Measurements from ENCODE around the gene C21orf58. TPM values are rescaled to one million over a fixed set of nuclear protein-coding genes. Genes with fewer than 3 reads are reported as not detected.
A peak's percentile ranks its signal among the peaks of the same experiment; 100 is the strongest.

The C21orf58 gene
- total RNA-seq, 3 donors from 2014 or later (not counting 1 experiment from before 2014, with no cell fraction given) = 4.0 to 8.9 (median 5.2) TPM

GRCh38 chr21:46255758-46256337 is 67.8 kb downstream of the C21orf58 start:
- peaks cover 26% of the 10 kb centered on the region for H3K4me1 ChIP-seq (ENCODE audit: control insufficient read depth, insufficient read depth, low read length)
- H3K27ac ChIP-seq (ENCODE audit: low read length) = no peak overlapping the region
- no peaks in the 10 kb centered on the region for H3K9me3 ChIP-seq (ENCODE audit: control insufficient read depth, insufficient read depth, low read length)
- Mint-ChIP-seq H3K4me1 (peaks cover 28 to 34% of the 10 kb centered on the region in 2 donors), H3K9me3 (no peaks in the 10 kb centered on the region), H3K27me3 (ENCODE audit: low read depth in 2 of 2) (no peaks in the 10 kb centered on the region), H3K27ac (peak overlapping the region in 1 of 2 donors; percentile 96), H3K4me3 (no peak overlapping the region), H3K36me3 (peaks cover 7% of the 10 kb centered on the region)
- no peaks in the 10 kb centered on the region for H3K27me3 ChIP-seq (ENCODE audit: control insufficient read depth, insufficient read depth, low read length)
- H3K36me3 ChIP-seq (ENCODE audit: control insufficient read depth, insufficient read depth, low read length) = peaks cover 68% of the 10 kb centered on the region
- ATAC-seq = no peak
- intact Hi-C loops (cut with micrococcal nuclease) = no loop called here
- WGBS (ENCODE audit: insufficient coverage) = 98% methylated on average over 6 of the region's 6 CpGs
- no peak overlapping the region for H3K4me3 ChIP-seq (ENCODE audit: low read length)
- no peak for TF ChIP-seq CTCF (IDR thresholded peaks at IDR 0.05)
- no peak for DNase-seq

- no peak for TF ChIP-seq CTCF (IDR thresholded peaks at IDR 0.05)
- ATAC-seq (no peak), DNase-seq (no peak)
- intact Hi-C loops (cut with micrococcal nuclease) = no loop called here
- Histone ChIP-seq H3K27me3 (ENCODE audit: control insufficient read depth, insufficient read depth, low read length) (no peaks in the 10 kb centered on the region), H3K27ac (ENCODE audit: low read length) (no peak overlapping the region), H3K9me3 (ENCODE audit: control insufficient read depth, insufficient read depth, low read length) (no peaks in the 10 kb centered on the region), H3K4me3 (ENCODE audit: low read length) (no peak overlapping the region), H3K36me3 (ENCODE audit: control insufficient read depth, insufficient read depth, low read length) (peaks cover 67% of the 10 kb centered on the region), H3K4me1 (ENCODE audit: control insufficient read depth, insufficient read depth, low read length) (peaks cover 29% of the 10 kb centered on the region)
- WGBS (ENCODE audit: insufficient coverage) = 97% methylated on average over 11 of the region's 11 CpGs
- Mint-ChIP-seq H3K4me3 (no peak overlapping the region), H3K9me3 (no peaks in the 10 kb centered on the region), H3K4me1 (peaks cover 34 to 41% of the 10 kb centered on the region in 2 donors), H3K27me3 (ENCODE audit: low read depth in 2 of 2) (no peaks in the 10 kb centered on the region), H3K36me3 (peaks cover 7% of the 10 kb centered on the region), H3K27ac (peak overlapping the region; percentile 96 to 97)
Observed at GRCh38 chr21:46255166-46255565, 68.5 kb downstream of the C21orf58 start.

- Histone ChIP-seq H3K4me3 (ENCODE audit: low read length) (no peak overlapping the region), H3K9me3 (ENCODE audit: control insufficient read depth, insufficient read depth, low read length) (no peaks in the 10 kb centered on the region), H3K27ac (ENCODE audit: low read length) (peak overlapping the region; percentile 65), H3K4me1 (ENCODE audit: control insufficient read depth, insufficient read depth, low read length) (peaks cover 29% of the 10 kb centered on the region), H3K27me3 (ENCODE audit: control insufficient read depth, insufficient read depth, low read length) (no peaks in the 10 kb centered on the region), H3K36me3 (ENCODE audit: control insufficient read depth, insufficient read depth, low read length) (peaks cover 70% of the 10 kb centered on the region)
- Mint-ChIP-seq H3K4me1 (peaks cover 41 to 48% of the 10 kb centered on the region in 2 donors), H3K36me3 (peaks cover 15% of the 10 kb centered on the region), H3K9me3 (no peaks in the 10 kb centered on the region), H3K27me3 (ENCODE audit: low read depth in 2 of 2) (no peaks in the 10 kb centered on the region), H3K27ac (peak overlapping the region; percentile 96 to 97), H3K4me3 (peak overlapping the region; percentile 71)
- no peak for ATAC-seq
- 77% methylated on average over 12 of the region's 12 CpGs for WGBS (ENCODE audit: insufficient coverage)
- intact Hi-C loops (cut with micrococcal nuclease) = no loop called here
- no peak for DNase-seq
- TF ChIP-seq CTCF (IDR thresholded peaks at IDR 0.05) = no peak
Observed at GRCh38 chr21:46254208-46254975, 69.3 kb downstream of the C21orf58 start.

All from natural killer cell (primary cell).